ENCODE measurements around the gene MCL1.

GRCh38 chr1:150613061-150613920, 33.9 kb upstream of the MCL1 start:
- TF ChIP-seq CTCF (IDR thresholded peaks at IDR 0.05): no peak
- TF ChIP-seq SMC3 (IDR thresholded peaks at IDR 0.05; ENCODE audit: low read depth, low read length): no peak
- TF ChIP-seq USF2 (IDR thresholded peaks at IDR 0.05; ENCODE audit: borderline replicate concordance, low read depth, low read length): no peak
- TF ChIP-seq EP300 (IDR thresholded peaks at IDR 0.05; ENCODE audit: borderline replicate concordance in 1 of 2, low read depth in 1 of 2, low read length in 1 of 2): peak in 1 of 2 experiments; percentile 57; a peak in 1 of 4 replicates
- TF ChIP-seq TAF1 (IDR thresholded peaks at IDR 0.05; ENCODE audit: borderline replicate concordance, low read depth, low read length): no peak
- TF ChIP-seq RAD21 (IDR thresholded peaks at IDR 0.05; ENCODE audit: low read length): no peak
- no peak for TF ChIP-seq FOXM1 (IDR thresholded peaks at IDR 0.05; ENCODE audit: low read depth)
- peak; percentile 59; the same call in 1 of the 2 replicates for TF ChIP-seq POLR2AphosphoS5 (IDR thresholded peaks at IDR 0.05; ENCODE audit: low read depth, low read length)
- no peak for TF ChIP-seq YY1 (IDR thresholded peaks at IDR 0.05; ENCODE audit: low read depth)
- 0 out of 2 replicates have a peak, but pooled peaks have one; percentile 62 for TF ChIP-seq SIN3A (IDR thresholded peaks at IDR 0.05; ENCODE audit: borderline replicate concordance, low read depth, low read length)
- no peak for TF ChIP-seq CHD2 (IDR thresholded peaks at IDR 0.05; ENCODE audit: low read length, partially characterized antibody)
- TF ChIP-seq USF1 (IDR thresholded peaks at IDR 0.05; ENCODE audit: borderline replicate concordance, low read depth): no peak
- no peak for TF ChIP-seq RFX5 (IDR thresholded peaks at IDR 0.05; ENCODE audit: low read length)
